Anterior cingulate cortex (tissue), 58 donors: ENCODE results near the gene MXD1.

Experiments
- DNase-seq, 58 donors: peaks; one replicate each; lab custom pipeline; 2025; lab: John Stamatoyannopoulos, UW

MXD1 gene

DNA sequence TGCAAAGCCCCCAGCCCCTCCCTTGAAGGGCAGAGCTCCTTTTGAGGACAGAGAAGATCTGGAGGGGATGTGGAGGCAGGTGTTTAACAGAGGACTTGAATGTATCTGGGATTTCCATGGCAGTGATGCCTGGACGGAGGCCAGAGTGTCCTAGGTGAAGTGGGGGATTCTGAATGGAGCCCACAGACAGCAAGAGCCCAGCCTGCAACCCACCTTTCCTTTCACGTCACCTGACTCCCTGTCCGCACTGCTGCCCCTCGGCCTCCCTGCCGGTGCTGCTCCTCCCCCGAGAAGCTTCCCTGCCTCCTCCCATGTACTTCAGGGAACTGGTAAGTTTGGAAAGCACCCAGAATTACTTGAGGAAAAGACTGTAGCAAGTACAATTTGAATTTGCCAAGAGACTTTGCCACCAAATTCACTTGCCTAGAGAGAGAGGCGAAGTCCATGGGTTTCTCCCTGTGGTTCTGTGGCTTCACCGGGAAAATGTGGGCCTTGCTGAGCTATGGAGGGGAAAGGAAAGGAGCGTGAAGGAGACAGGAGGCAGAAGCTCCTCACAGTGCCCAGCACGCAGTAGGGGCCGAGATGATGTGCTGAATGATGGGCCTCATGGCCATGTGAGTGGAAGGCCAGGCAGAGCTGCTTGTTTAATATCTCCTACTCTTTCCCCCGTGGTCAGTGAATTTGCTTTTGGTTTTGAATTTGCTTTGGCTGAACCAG lies 60.4 kb downstream of the MXD1 start:
- DNase-seq, result no peak

DNA sequence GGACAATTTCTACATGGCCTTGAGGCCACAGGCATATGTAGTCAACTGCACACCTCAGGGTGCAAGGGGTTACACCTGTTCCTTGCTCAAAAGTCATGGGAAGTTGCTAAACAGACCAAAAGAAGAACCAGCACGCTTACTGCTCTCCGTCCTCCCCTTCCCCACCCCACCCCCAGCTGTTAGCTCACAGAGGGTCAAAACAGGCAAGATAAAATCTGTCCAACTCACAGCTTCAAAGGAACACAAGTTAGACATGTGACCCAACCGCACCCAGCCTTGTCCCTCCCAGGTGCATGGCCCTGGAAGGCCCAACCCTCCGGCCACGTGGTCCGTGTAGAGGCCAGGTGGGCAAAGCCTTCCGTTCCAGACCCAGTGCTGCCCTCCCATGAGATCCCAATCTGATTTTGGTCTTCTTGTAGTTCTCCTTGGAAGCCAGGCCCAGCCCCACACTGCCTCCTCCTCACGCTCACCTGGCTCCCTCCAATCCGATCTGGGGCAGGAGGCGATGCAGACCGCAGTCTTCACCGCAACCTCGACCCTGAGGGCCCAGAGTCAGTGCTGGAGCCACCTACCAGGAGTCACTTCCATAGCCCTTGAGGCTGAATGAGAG lies 61.0 kb downstream of the MXD1 start:
- DNase-seq, result no peak

DNA sequence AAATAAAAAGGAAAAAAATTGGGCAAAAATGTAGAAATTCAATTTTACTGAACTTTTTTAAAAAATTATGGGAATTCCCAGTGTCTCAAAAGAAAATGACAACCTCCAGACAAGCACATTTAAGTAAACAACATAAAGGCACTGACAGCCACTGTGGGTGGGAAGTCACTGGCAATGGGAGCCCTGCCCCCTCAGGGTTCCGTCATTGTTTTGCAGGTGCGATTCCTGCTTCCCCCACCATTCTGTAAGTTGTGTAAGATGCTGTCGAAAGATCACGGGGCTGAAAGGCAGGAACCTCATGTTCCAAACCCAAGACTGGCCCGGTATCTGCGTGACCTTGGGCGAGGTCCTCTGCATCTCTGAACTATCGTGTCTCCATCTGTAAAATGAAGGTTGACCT lies 62.3 kb downstream of the MXD1 start:
- no peak for DNase-seq

DNA sequence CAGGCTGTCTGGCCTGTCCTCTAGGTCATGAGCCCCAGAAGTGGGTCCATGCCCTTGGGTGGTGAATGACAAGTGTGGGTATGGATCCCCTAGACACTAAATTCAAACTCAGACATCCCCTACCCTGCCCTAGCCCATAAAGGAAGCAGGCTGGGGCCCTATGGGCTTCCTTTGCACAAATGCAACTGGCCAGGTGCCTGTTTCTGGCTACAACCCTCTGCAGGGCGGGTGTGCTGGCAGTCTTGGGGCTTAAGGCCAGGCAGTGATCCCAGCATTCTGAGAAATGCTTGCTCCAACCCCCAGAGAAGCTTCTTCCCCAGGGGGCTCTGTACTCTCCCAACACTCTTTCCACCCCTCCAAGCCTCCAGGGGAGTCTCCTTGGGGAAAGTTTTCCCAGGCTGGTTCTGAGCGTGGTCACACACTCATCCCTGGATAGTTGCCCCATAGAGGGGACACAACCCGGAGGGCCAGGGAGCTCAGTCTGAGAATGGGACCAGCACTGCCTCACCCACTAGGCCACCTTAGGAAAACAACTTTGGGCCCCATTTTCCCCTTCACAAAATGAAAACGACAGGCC lies 63.1 kb downstream of the MXD1 start:
- no peak for DNase-seq

DNA sequence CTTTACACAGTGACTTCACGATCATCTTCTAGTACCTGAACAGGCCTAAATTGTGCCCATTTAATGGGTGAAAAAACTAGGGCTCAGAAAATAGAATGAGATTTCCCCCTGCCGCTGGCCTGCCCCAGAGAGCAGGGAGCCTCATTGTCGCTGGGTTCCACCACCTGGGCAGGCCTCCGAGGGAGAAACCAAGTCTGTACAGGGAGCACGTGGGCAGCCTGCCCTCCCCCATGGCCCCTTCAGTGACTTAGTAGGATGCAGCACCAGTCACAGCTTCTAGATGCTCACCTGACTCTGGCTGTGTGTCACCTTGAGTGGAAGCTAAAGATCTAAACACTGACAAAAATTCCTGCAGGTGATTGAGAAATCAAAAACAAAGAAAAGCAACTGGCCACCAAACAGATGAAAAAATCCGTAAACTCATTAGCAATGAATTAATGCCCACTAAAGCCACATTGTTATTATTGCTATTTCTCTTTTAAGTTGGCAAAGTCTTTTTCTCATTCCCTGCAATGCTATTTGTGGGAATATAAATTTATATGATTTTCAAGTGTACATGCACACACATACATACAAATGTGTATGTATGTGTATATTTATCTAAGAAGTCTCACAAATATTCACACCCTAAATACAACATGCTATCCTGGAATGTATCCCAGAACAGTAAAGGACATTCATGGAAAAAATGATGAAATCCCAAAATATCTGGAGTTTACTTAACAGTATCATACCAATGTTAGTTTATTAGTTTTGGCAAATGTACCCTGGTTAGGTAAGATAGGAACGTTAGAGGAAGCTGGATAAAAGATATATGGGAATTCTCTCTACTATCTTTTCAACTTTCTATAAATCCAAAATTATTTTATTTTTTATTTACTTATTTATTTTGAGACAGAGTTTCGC lies 65.2 kb downstream of the MXD1 start:
- no peak for DNase-seq

DNA sequence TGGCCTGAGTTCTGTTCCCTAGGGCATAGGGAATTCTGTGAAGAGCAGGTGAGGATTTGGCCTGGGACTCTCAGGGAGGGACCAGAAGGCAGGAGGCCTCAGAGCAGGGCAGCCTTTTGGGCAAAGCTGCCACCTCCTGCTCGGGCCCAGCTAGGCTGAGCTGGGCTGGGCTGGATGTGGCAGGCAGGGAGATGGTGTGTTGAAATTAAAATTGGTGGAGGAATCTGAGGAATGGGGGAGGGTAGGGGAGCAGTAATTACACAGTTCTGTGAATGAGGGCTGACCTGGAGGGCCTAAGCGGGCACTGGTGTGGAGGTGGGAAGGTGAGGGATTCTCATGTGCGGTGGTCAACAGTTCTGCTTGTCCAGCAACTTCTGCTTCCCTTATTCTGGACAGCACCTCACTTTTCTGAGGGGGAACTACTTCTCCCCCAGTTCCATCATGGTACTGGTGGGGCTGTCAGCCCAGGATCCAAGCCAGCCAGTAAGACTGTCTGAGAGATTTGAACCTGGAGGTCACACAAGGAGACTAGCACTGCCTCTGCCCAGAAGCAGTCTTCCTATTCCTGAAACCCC lies 68.6 kb downstream of the MXD1 start:
- no peak for DNase-seq

DNA sequence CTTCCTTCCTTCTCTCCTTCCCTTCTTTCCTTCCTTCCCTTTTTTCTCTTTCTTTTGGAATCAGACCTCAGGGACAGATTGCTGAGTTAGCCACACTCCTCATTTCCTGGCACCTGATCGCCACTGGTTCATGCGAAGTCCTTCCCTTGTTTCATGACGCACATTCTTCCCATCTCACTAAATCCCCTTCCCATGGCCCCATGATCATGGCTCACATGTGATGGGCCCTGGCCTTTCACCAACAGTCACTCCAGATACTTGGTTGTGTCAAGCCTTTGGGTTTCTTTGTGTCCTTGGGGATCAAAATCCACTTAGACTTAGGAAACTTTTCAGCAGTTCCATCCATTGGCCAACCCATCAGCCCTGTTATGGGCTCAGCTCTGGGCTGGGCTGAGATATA lies 70.3 kb downstream of the MXD1 start:
- DNase-seq, result no peak

DNA sequence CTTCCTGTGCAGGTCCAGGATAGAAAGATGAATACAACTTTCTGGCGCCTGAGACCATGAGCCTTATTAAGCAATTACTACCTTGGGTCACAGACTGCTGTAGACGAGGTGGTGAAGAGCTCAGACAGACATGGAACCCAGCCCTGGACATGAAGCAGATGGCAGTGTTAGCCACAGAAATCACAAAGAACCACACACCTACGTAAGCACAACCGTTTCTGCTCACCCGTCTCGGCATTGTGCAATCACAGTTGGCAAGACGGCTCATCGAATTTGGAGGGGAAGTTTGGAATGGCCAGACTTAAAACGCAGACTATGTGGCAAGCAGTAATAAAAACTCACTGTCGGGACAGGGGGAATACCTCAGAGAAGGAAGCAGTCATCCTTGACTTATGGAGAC lies 70.8 kb downstream of the MXD1 start:
- DNase-seq, result peak in 7 of 58 donors; percentile 5 to 22 (median 16)

DNA sequence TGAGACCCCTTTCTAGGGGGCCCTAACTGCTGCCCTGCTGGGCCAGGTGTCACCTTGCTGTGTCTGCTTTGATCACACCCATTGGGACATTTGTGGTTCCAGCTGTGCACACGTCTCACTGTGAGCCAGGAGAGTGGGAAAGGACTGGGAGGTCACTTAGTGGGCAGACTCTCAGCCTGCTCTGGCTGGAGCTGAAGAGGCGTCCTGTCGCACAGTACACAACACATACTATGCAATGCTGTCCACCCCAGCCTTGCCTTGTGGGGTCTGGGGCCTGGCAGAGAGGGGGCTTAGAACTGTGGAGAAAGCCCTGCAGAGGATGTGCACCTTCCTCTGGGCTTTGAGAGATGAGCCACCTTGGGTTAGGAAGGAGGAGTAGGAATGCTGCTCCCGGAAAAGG lies 71.8 kb downstream of the MXD1 start:
- no peak for DNase-seq

DNA sequence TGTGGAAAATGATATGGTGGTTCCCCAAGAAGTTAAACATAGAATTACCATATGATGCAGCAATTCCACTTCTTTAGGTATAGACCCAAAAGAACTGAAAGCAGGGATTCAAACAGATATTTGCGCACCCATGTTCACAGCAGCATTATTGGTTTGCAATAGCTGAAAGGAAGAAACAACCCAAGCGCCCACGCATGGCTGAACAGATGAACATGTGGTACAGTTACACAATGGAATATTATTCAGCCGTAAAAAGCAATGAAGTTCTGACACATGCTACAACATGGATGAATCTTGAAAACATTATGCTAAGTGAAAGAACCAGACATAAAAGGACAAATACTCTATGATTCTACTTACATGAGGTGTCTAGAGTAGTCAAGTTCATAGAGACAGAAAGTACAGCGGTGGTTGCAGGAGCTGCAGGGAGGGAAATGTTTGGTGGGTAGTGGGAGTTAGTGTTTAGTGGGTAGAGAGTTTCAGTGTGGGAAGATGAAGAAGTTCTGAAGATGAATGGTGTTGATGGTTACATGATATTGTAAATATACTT lies 73.3 kb downstream of the MXD1 start:
- DNase-seq, result no peak

DNA sequence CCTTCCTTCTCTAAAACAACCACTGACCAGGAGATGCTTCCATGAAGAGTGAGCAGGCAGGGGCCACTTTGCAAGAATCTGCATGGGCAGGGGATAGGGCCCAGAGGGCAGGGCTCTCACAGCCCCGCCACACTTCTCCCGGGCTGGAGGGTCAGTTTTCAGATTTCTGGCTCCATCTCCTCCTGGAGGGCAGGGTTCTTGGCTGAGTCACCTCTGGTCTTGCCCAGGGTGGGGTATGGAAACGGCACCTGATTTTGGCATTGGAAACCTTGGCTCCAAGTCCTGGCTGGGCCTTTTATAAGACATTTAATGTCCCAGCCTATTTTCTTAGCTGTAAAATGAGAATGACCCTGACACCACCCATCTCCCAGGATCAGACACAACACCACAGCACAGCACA lies 74.1 kb downstream of the MXD1 start:
- no peak for DNase-seq

DNA sequence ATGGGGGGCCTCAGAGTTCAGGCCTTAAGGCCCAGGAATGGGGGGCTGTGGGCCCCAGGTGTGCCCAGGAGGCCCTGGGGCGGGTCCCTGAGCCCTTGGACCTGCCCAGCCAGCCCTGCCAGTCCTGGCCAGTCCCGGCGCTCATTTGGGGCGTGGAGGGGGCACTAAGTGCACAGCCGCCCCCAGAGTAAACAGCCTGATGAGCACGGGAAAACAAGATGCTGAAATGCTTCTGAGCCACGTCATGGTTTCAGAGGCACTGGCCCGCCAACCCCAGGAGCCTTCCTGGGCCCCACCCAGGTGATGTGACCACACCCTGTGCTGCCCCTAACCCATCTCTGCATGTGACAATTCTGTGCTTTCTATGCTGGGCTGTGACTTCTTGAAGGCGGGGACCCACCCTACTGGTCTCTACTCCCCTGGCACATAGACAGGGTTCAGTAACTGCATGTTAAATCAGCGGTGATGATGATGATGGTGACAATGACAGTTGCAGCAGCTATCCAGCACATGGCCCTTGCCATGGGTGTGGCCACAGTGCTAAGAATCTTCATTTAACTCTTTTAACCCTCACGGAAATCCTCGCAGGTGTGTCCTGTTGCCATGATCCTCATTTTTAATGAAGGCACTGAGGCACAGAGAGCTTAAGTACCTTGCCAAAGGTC lies 74.7 kb downstream of the MXD1 start:
- DNase-seq, result no peak
